Measurements from ENCODE around the gene CORIN. TPM values are rescaled to one million over a fixed set of nuclear protein-coding genes. Genes with fewer than 3 reads are reported as not detected.

CORIN gene, protein sequence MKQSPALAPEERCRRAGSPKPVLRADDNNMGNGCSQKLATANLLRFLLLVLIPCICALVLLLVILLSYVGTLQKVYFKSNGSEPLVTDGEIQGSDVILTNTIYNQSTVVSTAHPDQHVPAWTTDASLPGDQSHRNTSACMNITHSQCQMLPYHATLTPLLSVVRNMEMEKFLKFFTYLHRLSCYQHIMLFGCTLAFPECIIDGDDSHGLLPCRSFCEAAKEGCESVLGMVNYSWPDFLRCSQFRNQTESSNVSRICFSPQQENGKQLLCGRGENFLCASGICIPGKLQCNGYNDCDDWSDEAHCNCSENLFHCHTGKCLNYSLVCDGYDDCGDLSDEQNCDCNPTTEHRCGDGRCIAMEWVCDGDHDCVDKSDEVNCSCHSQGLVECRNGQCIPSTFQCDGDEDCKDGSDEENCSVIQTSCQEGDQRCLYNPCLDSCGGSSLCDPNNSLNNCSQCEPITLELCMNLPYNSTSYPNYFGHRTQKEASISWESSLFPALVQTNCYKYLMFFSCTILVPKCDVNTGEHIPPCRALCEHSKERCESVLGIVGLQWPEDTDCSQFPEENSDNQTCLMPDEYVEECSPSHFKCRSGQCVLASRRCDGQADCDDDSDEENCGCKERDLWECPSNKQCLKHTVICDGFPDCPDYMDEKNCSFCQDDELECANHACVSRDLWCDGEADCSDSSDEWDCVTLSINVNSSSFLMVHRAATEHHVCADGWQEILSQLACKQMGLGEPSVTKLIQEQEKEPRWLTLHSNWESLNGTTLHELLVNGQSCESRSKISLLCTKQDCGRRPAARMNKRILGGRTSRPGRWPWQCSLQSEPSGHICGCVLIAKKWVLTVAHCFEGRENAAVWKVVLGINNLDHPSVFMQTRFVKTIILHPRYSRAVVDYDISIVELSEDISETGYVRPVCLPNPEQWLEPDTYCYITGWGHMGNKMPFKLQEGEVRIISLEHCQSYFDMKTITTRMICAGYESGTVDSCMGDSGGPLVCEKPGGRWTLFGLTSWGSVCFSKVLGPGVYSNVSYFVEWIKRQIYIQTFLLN
- polyA plus RNA-seq (ENCODE audit: insufficient read length in 12 of 12), result 1 to 10 TPM in 10 of 12 donors, not detected in 2; 1.7 to 5.7 (median 2.4) TPM
- long read RNA-seq, donor 1, result 0 reads
- long read RNA-seq, donor 2, result 0 reads
- long read RNA-seq, donor 3, result 0 reads
- long read RNA-seq, donor 4, result 0 reads
- long read RNA-seq, donor 5, result 0 reads
- long read RNA-seq, donor 6, result 0 reads
- long read RNA-seq, donor 7, result 0 reads
- long read RNA-seq, donor 8, result 0 reads
- long read RNA-seq, donor 9, result 0 reads
- long read RNA-seq, donor 10, result 0 reads
- long read RNA-seq, donor 11, result 0 reads

- no peak for DNase-seq
Observed at GRCh38 chr4:47837908-47838294, at the start of gene CORIN. CORIN (minus strand) TSS chr4:47838067; CDS start chr4:47837949, 118 bp downstream.

GRCh38 chr4:47882228-47882627 lies 44.4 kb upstream of the CORIN start:
- DNase-seq, result no peak

DNA sequence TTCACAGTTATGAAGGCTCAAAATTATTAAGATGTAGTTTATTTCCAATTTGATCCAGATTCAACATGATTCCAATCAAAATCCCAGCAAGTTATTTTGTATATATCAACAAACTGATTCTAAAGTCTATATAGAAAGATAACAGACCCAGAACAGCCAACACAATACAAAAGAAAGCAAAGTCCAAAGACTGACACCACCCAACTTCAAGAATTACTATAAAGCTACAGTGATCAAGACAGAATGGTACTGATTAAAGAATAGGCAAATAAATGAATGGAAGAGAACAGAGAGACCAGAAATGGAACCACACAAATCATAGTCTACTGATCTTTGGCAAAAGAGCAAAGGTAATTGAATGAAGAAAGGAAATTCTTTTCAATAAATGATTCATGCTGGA lies 41.6 kb upstream of the CORIN start:
- no peak for DNase-seq

DNA sequence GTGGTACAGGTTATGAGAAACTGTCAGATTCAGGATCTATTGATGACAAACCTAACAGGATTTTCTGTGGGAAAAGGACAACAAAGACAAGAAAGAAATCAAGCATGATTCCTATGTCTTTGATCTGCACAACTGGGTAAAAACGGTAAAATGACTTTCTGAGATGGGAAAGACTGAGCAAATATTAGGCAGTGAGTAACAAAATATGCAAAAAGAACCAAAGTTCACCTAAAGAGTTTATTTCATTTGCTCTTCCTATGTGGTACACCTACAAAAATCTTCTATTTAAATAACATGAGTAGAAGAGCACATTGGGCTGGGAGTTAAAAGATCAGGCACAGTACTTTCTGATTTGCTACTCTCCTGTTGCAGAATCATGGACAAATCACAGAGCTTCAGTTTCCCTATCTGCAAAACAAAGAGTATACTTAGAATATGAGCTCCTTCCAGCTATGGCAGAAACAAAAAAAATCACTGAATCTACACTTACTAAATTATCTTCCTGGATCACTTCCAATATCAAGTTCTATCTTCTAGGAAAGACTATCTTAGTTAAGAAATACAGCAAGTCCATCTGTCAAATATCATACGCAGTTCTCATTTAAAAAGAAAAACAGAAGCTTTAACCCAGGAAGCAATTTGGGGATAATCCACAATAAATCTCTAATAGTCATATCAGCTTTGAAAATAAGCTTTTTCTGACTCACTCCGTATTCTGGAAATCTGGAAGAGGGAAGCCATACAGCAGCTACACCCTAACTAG lies 39.1 kb upstream of the CORIN start:
- DNase-seq, result no peak

DNA sequence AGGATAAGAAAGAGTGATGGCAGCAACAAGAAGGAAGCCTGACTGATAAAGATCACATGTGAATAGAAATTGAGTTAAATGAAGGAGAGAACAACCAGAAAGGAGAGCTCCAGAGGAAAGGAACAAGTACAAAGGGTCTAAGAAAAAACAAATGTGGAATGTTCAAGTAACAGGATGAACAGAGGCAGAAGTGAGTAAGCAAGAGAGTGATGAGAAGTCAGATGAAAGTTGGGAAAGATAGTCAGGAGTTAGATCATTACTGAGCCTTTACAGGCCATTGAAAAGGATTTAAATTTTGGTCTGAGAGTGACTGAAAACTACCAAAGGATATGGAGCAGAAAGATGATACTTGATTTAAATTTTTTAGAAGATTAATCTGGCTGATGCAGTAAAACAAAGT lies 38.4 kb upstream of the CORIN start:
- no peak for DNase-seq

GRCh38 chr4:47873877-47874541 lies 36.1 kb upstream of the CORIN start:
- DNase-seq, result no peak

DNA sequence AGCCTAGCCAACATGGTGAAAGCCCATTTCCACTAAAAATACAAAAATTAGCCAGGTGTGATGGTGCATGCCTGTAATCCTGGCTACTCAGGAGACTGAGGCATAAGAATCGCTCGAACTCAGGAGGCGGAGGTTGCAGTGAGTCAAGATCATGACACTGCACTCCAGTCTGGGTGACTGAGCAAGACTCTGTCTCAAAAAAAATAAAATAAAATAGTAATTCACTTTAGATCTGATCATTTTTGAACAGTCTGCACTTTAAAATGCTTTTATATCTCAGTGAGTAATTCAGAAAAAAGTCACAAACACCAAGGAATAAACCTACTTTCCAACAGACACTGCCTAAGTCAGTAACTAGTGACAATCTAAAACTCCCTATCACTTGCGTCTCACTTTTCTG lies 25.6 kb upstream of the CORIN start:
- DNase-seq, result no peak

DNA sequence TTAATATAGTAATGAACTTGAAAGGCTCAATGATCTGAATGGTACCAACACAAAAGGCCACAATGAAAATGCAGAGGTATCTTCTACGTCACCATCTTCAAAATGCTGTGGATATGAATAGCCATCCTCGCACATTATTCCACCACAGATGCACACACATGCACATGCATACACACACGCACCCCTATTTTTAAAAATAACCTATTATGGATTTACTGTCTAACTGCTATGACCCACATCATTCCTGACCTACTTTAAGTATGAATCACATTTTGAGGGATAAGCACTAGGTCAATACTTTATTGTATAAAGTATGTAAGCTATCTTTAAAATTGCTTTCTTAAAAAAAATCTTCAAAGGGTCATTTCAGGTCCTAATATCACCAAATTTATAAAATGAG lies 24.4 kb upstream of the CORIN start:
- DNase-seq, result no peak

DNA sequence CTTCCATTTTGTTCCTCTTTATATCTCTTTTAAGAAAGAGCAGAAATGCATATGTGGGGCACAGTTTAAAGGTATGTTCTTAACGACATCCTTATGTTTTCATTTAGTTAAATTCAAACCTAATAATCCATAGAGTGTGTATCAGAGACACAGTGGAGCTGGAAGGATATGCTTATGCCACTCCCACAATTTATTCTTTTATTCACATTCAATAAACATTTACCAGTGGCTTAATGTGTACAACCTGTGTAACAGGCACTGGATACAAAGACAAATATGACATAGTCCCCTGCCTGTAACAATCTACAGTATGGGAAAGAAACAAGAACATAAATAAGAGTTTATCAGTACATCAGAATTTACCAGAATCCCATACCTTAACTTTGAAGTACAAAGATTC lies 22.4 kb upstream of the CORIN start:
- DNase-seq, result no peak

GRCh38 chr4:47858006-47858405 lies 20.1 kb upstream of the CORIN start:
- DNase-seq, result no peak

GRCh38 chr4:47856713-47857112 lies 18.8 kb upstream of the CORIN start:
- no peak for DNase-seq

DNA sequence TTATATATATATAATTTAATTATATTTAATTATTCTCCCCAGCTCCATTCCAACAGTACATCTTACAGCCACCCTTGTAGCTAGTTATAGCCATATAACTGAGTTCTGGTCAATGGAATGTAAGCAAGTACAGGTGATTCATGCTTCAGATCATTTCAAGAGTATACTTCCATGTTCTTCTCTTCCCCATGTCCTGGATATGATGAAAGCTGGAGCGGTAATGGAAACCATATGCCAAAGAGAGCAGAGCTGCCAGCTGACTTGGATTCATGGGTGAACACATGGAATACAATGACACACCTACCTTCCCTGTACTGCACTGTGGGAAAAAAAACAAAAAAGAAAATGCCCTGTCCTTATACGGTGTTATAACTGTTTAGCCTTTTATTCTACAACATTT lies 17.5 kb upstream of the CORIN start:
- no peak for DNase-seq

DNA sequence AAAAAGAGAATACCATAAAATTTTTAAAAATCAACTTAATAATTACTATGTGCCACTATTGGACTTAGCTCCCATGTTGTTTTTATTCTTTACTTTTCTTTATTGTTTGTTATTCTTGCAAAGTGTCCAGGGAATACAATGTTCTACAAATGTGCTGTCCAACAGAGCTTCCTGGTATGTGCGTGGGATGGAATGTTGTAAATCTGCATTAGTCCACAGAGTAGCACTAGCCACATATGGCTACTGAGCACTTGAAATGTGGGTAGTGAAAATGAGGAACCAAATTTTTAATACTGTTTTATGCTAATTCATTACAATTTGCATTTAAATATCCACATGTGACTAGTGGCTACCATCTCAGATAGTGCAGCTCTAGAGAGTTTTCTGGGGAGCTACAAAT lies 14.3 kb upstream of the CORIN start:
- no peak for DNase-seq

- no peak for DNase-seq
Observed at GRCh38 chr4:47849466-47849865, 11.6 kb upstream of the CORIN start.

DNA sequence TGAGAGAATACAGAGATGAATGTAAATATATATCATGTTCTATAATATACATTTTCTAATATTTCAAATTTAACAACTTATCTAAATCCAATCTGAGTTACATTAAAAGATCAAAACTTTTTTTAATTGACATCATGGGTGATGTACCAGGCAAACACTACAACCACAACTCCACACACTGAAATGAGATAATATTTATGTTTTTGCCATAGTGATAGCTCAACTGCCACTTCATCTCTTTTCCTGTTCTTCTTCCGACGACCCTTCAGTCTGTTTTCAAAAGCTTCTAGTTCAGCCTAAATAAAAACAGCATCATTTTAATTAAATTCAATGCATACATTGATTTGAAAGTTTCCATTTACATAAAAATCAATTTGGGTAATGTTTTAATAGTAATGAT lies 10.2 kb upstream of the CORIN start:
- DNase-seq, result no peak

DNA sequence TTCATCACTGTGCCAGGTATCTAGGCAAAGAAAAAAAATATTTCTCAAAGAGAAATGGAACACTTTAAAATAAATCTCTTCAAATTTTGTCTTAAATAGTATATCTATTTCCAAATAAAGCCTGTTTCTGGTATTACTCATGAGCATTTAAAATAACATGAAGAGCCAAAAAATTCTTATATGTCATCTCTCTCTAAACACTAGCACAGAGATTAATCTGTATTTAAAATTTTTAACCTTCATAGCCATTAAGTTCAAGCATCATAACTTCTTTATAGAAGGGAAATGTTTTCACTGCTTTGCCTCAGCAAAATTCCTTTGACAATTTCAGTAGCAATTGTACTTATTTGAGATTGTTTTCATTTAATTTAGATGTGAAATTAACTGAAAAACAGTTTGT lies 5.1 kb upstream of the CORIN start:
- DNase-seq, result no peak

GRCh38 chr4:47840291-47840690 lies 2.4 kb upstream of the CORIN start:
- DNase-seq, result no peak

GRCh38 chr4:47839259-47839658 lies 1.4 kb upstream of the CORIN start:
- DNase-seq, result no peak

DNA sequence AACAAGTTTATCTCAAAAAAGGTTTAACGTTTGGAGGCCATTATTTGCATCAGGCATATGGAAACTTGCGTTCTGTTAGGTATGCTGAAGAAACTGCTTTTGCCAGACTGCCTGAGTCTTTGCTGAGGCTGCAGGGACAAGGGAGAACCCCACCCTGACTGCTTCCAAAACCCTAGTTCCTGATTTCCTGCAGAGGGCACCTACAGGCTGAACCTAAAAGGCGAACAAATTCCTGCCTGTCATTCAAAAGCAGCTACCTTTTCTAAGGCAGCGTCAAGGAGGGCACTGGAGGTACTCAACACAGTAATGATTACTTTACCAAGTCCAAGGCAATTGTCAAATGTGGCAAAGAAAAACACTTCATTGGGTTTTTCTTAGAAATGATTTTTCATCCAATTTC lies 578 bp upstream of the CORIN start:
- no peak for DNase-seq

- no peak for DNase-seq
Observed at GRCh38 chr4:47837094-47837907, 566 bp downstream of the CORIN start.
